ENCODE measurements around the gene C2orf92.

GRCh38 chr2:97677480-97677879 lies 8.0 kb downstream of the C2orf92 start:
- TF ChIP-seq REST (IDR thresholded peaks at IDR 0.05) = no peak
- TF ChIP-seq CTCF (IDR thresholded peaks at IDR 0.05) = no peak
- no peak for TF ChIP-seq RAD21 (conservative IDR thresholded peaks at IDR 0.05 in 1 of 2, IDR thresholded peaks at IDR 0.05 in 1 of 2)
- TF ChIP-seq HOXA7 (CRISPR knock-in tag; IDR thresholded peaks at IDR 0.05) = no peak
- TF ChIP-seq NFE2L2 (conservative IDR thresholded peaks at IDR 0.05; ENCODE audit: low read length) = no peak
- no peak for TF ChIP-seq PHF8 (IDR thresholded peaks at IDR 0.05; ENCODE audit: borderline replicate concordance, low read depth)
- TF ChIP-seq MAZ (IDR thresholded peaks at IDR 0.05; ENCODE audit: borderline replicate concordance, low read depth, low read length) = no peak
- no peak for TF ChIP-seq FOSL2 (IDR thresholded peaks at IDR 0.05)
- no peak for TF ChIP-seq FOSL2 (CRISPR knock-in tag; IDR thresholded peaks at IDR 0.05)
- no peak for TF ChIP-seq USF2 (IDR thresholded peaks at IDR 0.05)
- TF ChIP-seq CBX2 (IDR thresholded peaks at IDR 0.05; ENCODE audit: borderline replicate concordance, low read depth) = no peak
- no peak for TF ChIP-seq HMGXB4 (CRISPR knock-in tag; IDR thresholded peaks at IDR 0.05; ENCODE audit: borderline replicate concordance)
- no peak for TF ChIP-seq BHLHE40 (IDR thresholded peaks at IDR 0.05; ENCODE audit: low read depth, low read length)
- TF ChIP-seq HDAC2 (IDR thresholded peaks at IDR 0.05) = no peak
- TF ChIP-seq JUN (IDR thresholded peaks at IDR 0.05) = no peak
